Smooth muscle cell (in vitro differentiated cells): ENCODE data around the gene RCAN1. TPM values are rescaled to one million over a fixed set of nuclear protein-coding genes. Genes with fewer than 3 reads are reported as not detected.
"Not testable (repeated sequence)": the region's sequence is repeated elsewhere in the genome, so short reads cannot be mapped to it uniquely, and the experiment has no call there.

Experiments
- DNase-seq: peaks from one replicate; lab custom pipeline; 2025; ENCODE audit not compliant: unreplicated experiment; lab: John Stamatoyannopoulos, UW
- H2AFZ ChIP-seq: fragments of 200-600 bp; sonication (generic); 2 replicates; pipeline ENCODE4 v1.6.0; 2016; ENCODE audit warnings: antibody characterized with exemption, low read depth, mild to moderate bottlenecking
- H3F3A ChIP-seq: fragments of 200-600 bp; sonication (generic); 2 replicates; pipeline ENCODE4 v1.6.0; 2017; ENCODE audit warnings: antibody characterized with exemption, low read depth
- H3K27ac ChIP-seq: fragments of 200-600 bp; sonication (generic); 2 replicates; pipeline ENCODE4 v1.5.1; 2016; ENCODE audit warnings: low read depth, mild to moderate bottlenecking
- H3K27me3 ChIP-seq: fragments of 200-600 bp; sonication (generic); 2 replicates; pipeline ENCODE4 v1.6.1; 2016; ENCODE audit warnings: low read depth, mild to moderate bottlenecking
- H3K36me3 ChIP-seq: fragments of 200-600 bp; sonication (generic); 2 replicates; pipeline ENCODE4 v1.5.1; 2016; ENCODE audit warnings: low read depth
- H3K4me1 ChIP-seq: fragments of 200-600 bp; sonication (generic); 2 replicates; pipeline ENCODE4 v1.5.1; 2016; ENCODE audit warnings: low read depth
- H3K4me2 ChIP-seq: fragments of 200-600 bp; sonication (generic); 2 replicates; pipeline ENCODE4 v1.6.0; 2016; ENCODE audit warnings: mild to moderate bottlenecking
- H3K4me3 ChIP-seq: fragments of 200-600 bp; sonication (generic); 2 replicates; pipeline ENCODE4 v1.5.1; 2016; ENCODE audit warnings: mild to moderate bottlenecking
- H3K79me2 ChIP-seq: fragments of 200-600 bp; sonication (generic); 2 replicates; pipeline ENCODE4 v1.6.0; 2016; ENCODE audit warnings: low read depth, mild to moderate bottlenecking
- H3K9ac ChIP-seq: fragments of 200-600 bp; sonication (generic); 2 replicates; pipeline ENCODE4 v1.6.0; 2016; ENCODE audit warnings: low read depth
- H3K9me3 ChIP-seq: fragments of 200-600 bp; sonication (generic); replicated peaks from 2 replicates; pipeline ENCODE4 v1.5.1; 2016; ENCODE audit warnings: low read depth
- H4K20me1 ChIP-seq: fragments of 200-600 bp; sonication (generic); 2 replicates; pipeline ENCODE4 v1.6.0; 2016; ENCODE audit warnings: low read depth
- WGBS: methylation state at CpG from one replicate; pipeline ENCODE4 v1.1.7; 2016; ENCODE audit warnings: low lambda C conversion rate; 5-methylcytosine and 5-hydroxymethylcytosine counted together
- polyA plus RNA-seq: library from polyadenylated mRNA; unstranded; fragments of >200 nt; fragmentation: Nextera tagmentation; extraction: Ambion mirVana; gene quantifications from 2 replicates; pipeline ENCODE4 v1.2.1, GENCODE V29; 2016
- total RNA-seq: library from RNA; depleted of rRNA; stranded (reverse); fragments of >200 nt; gene quantifications from 2 replicates; pipeline ENCODE4 v1.2.3, GENCODE V29; 2014
- TF ChIP-seq, protein P1 (sequence below): fragments of 200-600 bp; sonication (generic); IDR thresholded peaks from 2 replicates; pipeline ENCODE4 v1.5.1; 2017; ENCODE audit warnings: borderline replicate concordance, mild to moderate bottlenecking, antibody characterized with exemption; ENCODE audit not compliant: insufficient read depth, poor library complexity, severe bottlenecking

The RCAN1 gene
- total and polyA plus RNA-seq, 2 experiments from 2014 or later, result 77.3 to 155 TPM

DNA sequence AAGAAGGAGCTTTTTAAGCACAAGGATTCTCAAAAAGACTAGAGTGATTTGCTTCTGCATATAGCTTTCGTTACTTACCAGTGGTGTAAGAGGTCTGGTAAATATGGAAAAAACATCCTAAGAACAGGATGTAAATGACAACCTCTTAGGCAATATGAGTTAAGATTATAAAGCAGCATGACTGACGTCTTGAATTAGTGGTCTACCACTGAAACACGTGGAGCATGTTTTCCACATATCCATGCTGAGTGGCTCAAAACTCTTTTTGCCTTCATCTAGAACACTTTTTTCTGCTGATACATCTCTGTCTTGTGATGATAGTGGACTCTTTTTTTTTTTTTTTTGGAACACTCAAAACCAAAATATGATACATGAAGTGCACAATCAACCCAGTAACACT is 44.6 kb downstream of the RCAN1 start:
- no peak overlapping the region for H3K4me3 ChIP-seq
- no peak overlapping the region for H2AFZ ChIP-seq
- DNase-seq, result no peak
- no peak overlapping the region for H3K27ac ChIP-seq
- H3F3A ChIP-seq, result no peaks in the 10 kb centered on the region
- H4K20me1 ChIP-seq, result no peaks in the 10 kb centered on the region
- H3K9me3 ChIP-seq, result no peaks in the 10 kb centered on the region
- H3K4me2 ChIP-seq, result no peak overlapping the region
- no peak overlapping the region for H3K9ac ChIP-seq
- H3K27me3 ChIP-seq, result no peaks in the 10 kb centered on the region
- H3K4me1 ChIP-seq, result no peaks in the 10 kb centered on the region
- 81% methylated on average over 3 of the region's 3 CpGs for WGBS
- no peaks in the 10 kb centered on the region for H3K79me2 ChIP-seq
- no peaks in the 10 kb centered on the region for H3K36me3 ChIP-seq
- TF ChIP-seq, protein P1, sequence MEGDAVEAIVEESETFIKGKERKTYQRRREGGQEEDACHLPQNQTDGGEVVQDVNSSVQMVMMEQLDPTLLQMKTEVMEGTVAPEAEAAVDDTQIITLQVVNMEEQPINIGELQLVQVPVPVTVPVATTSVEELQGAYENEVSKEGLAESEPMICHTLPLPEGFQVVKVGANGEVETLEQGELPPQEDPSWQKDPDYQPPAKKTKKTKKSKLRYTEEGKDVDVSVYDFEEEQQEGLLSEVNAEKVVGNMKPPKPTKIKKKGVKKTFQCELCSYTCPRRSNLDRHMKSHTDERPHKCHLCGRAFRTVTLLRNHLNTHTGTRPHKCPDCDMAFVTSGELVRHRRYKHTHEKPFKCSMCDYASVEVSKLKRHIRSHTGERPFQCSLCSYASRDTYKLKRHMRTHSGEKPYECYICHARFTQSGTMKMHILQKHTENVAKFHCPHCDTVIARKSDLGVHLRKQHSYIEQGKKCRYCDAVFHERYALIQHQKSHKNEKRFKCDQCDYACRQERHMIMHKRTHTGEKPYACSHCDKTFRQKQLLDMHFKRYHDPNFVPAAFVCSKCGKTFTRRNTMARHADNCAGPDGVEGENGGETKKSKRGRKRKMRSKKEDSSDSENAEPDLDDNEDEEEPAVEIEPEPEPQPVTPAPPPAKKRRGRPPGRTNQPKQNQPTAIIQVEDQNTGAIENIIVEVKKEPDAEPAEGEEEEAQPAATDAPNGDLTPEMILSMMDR, result no peak

DNA sequence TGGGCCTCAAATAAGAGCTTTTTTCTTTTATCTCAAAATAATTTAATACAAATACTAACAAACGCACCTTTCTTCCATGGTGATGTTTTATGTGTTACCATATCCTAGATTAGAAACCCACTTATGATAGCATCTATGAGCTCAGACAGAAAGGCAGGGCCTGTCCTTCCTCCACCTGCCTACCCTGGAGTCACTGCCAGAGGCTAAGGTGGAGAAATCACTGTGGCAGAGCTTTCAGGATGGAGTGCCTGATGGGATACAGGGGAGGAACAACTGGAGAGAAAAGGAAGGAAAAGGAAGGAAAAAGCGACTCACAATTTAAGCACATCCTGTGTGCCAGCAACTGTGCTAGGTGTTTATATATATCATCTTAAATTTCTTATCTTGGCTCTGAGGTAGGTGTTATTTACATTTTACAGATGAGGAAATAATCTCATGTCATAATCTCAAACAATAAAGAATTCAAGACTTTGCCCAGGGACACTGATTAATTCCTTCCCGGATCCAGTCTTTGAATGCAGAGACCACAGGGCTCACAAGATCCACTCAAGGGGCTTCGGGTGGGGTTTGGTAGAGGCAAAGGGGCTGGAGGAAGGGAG is 45.4 kb downstream of the RCAN1 start:
- H3F3A ChIP-seq, result no peaks in the 10 kb centered on the region
- 94% methylated on average over 4 of the region's 4 CpGs for WGBS
- H3K9ac ChIP-seq, result no peak overlapping the region
- H3K4me2 ChIP-seq, result no peak overlapping the region
- H3K27me3 ChIP-seq, result no peaks in the 10 kb centered on the region
- no peak overlapping the region for H3K4me3 ChIP-seq
- no peaks in the 10 kb centered on the region for H3K36me3 ChIP-seq
- H4K20me1 ChIP-seq, result no peaks in the 10 kb centered on the region
- H3K27ac ChIP-seq, result no peak overlapping the region
- no peaks in the 10 kb centered on the region for H3K9me3 ChIP-seq
- no peaks in the 10 kb centered on the region for H3K4me1 ChIP-seq
- TF ChIP-seq, protein P1, result no peak
- H3K79me2 ChIP-seq, result no peaks in the 10 kb centered on the region
- no peak for DNase-seq
- H2AFZ ChIP-seq, result no peak overlapping the region

DNA sequence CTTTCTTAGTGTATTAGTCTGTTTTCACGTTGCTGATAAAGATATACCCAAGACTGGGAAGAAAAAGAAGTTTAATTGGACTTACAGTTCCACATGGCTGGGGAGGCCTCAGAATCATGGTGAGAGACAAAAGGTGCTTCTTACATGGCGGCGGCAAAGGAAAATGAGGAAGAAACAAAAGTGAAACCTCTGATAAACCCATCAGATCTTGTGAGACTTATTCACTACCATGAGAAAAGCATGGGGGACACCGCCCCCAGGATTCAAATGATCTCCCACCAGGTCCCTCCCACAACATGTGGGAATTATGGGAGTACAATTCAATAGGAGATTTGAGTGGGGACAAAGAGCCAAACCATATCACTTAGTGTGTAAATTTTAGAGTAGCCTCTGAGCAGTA is 46.1 kb downstream of the RCAN1 start:
- H3K9ac ChIP-seq, H3K27ac ChIP-seq, H3F3A ChIP-seq, H3K4me2 ChIP-seq, H4K20me1 ChIP-seq, H3K4me3 ChIP-seq, H3K36me3 ChIP-seq, H3K4me1 ChIP-seq, H3K27me3 ChIP-seq, H3K79me2 ChIP-seq, DNase-seq, H3K9me3 ChIP-seq, H2AFZ ChIP-seq: not testable (repeated sequence)
- WGBS, result 97% methylated on average over 4 of the region's 4 CpGs

DNA sequence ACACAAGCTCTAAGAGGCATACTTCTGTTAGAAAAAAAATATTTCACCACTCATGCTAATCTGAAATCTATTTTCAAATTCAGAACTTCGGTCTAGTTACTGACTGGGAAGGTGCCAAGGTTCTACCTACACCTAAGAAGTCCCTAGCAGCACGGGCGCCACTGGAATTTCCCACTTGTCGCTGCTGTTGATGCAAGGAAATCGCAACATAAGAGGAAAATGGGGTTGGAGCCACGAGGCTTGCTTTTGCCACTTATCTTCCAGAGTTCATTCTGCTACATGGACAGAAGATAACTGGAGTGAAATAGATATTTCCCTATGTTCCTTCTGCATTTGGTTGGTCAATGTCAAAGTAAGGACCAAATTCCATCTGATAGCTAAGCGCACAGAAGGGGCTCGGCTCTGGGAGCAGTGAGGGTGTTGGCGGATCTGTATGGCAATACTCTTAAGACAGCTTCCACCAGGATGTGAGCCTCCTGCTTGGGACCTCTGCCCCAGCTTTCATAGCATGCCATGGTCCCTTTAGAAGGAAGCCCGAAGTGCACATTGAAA is 47.2 kb downstream of the RCAN1 start:
- H3K79me2 ChIP-seq, result no peaks in the 10 kb centered on the region
- no peaks in the 10 kb centered on the region for H3K27me3 ChIP-seq
- H2AFZ ChIP-seq, result no peak overlapping the region
- H3K4me1 ChIP-seq, result no peaks in the 10 kb centered on the region
- no peak overlapping the region for H3K4me3 ChIP-seq
- no peak overlapping the region for H3K9ac ChIP-seq
- no peaks in the 10 kb centered on the region for H3K36me3 ChIP-seq
- H3K9me3 ChIP-seq, result no peaks in the 10 kb centered on the region
- H4K20me1 ChIP-seq, result no peaks in the 10 kb centered on the region
- TF ChIP-seq, protein P1, result no peak
- WGBS, result 94% methylated on average over 10 of the region's 10 CpGs
- H3F3A ChIP-seq, result no peaks in the 10 kb centered on the region
- no peak overlapping the region for H3K27ac ChIP-seq
- no peak overlapping the region for H3K4me2 ChIP-seq
- no peak for DNase-seq
